Suprapubic skin (tissue), 4 donors: ENCODE measurements around the gene CDC42EP2.

Experiments used
- EP300 ChIP-seq: sonication (generic); formaldehyde crosslinking; IDR thresholded peaks from one replicate; pipeline ENCODE4 v1.6.1; 2017; ENCODE audit warnings: antibody characterized with exemption
- POLR2A ChIP-seq, 2 donors: fragments of 450-650 bp; IDR thresholded peaks; one replicate each; pipeline ENCODE4 v1.6.1; 2017; ENCODE audit warnings: antibody characterized with exemption in 2 of 2, mild to moderate bottlenecking in 2 of 2, moderate library complexity in 2 of 2
- POLR2AphosphoS5 ChIP-seq, 3 donors: sonication (generic); formaldehyde crosslinking; IDR thresholded peaks; one replicate each; pipeline ENCODE4 v1.6.1; 2017; ENCODE audit warnings: antibody characterized with exemption in 3 of 3
- TF ChIP-seq, protein P1 (sequence below), 2 donors: fragments of 200-600 bp in 1 of 2; fragments of 450-650 bp in 1 of 2; sonication (generic) in 1 of 2; IDR thresholded peaks; one replicate each; pipeline ENCODE4 v1.5.1; 2016 to 2019; ENCODE audit warnings: antibody characterized with exemption in 2 of 2, mild to moderate bottlenecking in 1 of 2, moderate library complexity in 1 of 2

DNA sequence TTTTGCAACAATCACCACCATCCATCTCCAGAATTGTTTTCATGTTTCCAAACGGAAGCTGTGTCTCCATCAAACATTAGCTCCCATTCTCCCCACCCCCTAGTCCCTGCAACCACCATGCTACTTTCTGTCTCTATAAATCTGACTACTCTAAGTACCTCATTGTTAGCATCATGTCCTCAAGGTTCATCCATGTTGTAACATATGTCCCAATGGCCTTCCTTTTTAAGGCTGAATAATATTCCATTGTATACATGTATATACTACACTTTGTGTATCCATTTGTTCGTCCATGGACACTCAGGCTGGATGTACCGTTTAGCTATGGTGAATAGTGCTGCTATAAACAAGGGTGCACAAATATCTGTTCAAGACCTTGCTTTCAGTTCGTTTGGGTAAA lies 10.8 kb downstream of the CDC42EP2 start:
- TF ChIP-seq EP300: no peak
- TF ChIP-seq, protein P1, sequence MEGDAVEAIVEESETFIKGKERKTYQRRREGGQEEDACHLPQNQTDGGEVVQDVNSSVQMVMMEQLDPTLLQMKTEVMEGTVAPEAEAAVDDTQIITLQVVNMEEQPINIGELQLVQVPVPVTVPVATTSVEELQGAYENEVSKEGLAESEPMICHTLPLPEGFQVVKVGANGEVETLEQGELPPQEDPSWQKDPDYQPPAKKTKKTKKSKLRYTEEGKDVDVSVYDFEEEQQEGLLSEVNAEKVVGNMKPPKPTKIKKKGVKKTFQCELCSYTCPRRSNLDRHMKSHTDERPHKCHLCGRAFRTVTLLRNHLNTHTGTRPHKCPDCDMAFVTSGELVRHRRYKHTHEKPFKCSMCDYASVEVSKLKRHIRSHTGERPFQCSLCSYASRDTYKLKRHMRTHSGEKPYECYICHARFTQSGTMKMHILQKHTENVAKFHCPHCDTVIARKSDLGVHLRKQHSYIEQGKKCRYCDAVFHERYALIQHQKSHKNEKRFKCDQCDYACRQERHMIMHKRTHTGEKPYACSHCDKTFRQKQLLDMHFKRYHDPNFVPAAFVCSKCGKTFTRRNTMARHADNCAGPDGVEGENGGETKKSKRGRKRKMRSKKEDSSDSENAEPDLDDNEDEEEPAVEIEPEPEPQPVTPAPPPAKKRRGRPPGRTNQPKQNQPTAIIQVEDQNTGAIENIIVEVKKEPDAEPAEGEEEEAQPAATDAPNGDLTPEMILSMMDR (IDR thresholded peaks at IDR 0.05): no peak
- TF ChIP-seq POLR2AphosphoS5 (IDR thresholded peaks at IDR 0.05): no peak
- no peak for TF ChIP-seq POLR2A (IDR thresholded peaks at IDR 0.05)
